Measurements from ENCODE around the gene SOX6.

Gene SOX6

DNA sequence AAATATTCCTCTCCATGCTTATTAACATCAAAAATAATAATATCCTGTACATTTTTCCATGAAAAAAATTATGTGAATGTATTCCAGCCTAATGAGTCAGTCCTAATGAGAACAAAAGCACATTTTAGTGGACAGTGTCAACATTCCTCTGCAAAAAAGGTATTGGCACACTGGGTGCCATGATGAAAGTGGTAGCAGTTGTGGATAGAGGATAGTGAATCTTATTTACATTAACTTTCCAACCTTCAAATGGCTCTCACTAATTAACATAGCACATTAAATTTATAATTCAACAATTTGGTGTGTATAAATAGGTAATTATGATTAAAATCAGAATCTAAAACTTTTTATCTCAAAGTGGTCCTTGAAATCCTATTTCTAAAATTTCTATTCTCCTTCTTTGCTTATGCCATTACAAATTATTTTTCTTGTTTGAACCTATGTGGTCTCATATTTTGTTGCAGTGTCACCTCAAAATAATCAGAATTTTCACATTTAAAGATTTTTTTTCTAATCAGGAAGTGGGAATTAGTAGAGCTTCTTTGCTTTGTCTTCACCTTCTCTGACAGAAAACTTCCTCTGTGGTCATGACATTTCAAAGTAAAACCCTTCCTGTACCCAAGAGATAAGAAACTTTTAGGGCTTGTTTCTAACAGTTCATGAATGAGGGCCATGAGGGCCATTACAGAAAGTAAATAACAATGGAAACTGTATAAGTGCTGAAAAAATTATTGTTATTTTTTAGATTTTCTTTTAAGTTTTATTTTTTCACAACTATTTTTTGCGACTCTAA, 18.7 kb downstream of the SOX6 start:
- no peak overlapping the region for H3K9ac ChIP-seq (ENCODE audit: low read depth, low read length, poor library complexity, severe bottlenecking)

DNA sequence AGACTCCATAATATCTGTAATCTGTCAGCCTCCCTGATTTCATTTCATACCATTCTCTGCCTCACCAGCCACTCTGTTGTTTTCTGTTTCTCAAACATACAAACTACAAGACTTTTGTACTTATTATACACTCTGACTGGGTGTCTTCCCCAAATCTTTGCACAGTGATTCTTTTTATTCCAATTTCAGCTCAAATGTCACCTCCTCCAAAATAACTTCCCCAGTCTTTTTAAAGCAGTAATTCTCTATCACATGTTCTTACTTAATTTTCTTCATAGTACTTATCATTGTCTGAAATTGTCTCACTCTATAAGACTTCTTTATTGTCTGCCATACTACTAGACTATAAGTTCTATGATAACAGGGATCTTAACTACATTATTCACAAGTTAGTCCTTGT, 19.6 kb downstream of the SOX6 start:
- Histone ChIP-seq H4K20me1 (ENCODE audit: insufficient read depth, low read length, poor library complexity, severe bottlenecking) (no peaks in the 10 kb centered on the region), H3K4me2 (ENCODE audit: low read depth, low read length, poor library complexity, severe bottlenecking) (no peak overlapping the region), H3K9ac (ENCODE audit: low read depth, low read length, poor library complexity, severe bottlenecking) (no peak overlapping the region), H3K4me1 (ENCODE audit: insufficient read depth, low read length, poor library complexity, severe bottlenecking) (peaks cover 25% of the 10 kb centered on the region), H3F3A (ENCODE audit: low read depth) (no peaks in the 10 kb centered on the region), H3K9me3 (ENCODE audit: insufficient read depth, low read depth, low read length) (no peaks in the 10 kb centered on the region), H2AFZ (ENCODE audit: low read length) (no peak overlapping the region), H3K9me2 (replicated peaks; ENCODE audit: low read depth, low read length) (no peaks in the 10 kb centered on the region), H3K36me3 (ENCODE audit: insufficient read depth, low read length) (no peaks in the 10 kb centered on the region), H3K27me3 (ENCODE audit: insufficient read depth, low read length, poor library complexity, severe bottlenecking) (no peaks in the 10 kb centered on the region), H3K79me2 (ENCODE audit: insufficient read depth, low read length) (no peaks in the 10 kb centered on the region), H3K4me3 (ENCODE audit: low read length, poor library complexity, severe bottlenecking) (no peak overlapping the region)
- TF ChIP-seq, protein P1, sequence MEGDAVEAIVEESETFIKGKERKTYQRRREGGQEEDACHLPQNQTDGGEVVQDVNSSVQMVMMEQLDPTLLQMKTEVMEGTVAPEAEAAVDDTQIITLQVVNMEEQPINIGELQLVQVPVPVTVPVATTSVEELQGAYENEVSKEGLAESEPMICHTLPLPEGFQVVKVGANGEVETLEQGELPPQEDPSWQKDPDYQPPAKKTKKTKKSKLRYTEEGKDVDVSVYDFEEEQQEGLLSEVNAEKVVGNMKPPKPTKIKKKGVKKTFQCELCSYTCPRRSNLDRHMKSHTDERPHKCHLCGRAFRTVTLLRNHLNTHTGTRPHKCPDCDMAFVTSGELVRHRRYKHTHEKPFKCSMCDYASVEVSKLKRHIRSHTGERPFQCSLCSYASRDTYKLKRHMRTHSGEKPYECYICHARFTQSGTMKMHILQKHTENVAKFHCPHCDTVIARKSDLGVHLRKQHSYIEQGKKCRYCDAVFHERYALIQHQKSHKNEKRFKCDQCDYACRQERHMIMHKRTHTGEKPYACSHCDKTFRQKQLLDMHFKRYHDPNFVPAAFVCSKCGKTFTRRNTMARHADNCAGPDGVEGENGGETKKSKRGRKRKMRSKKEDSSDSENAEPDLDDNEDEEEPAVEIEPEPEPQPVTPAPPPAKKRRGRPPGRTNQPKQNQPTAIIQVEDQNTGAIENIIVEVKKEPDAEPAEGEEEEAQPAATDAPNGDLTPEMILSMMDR (conservative IDR thresholded peaks at IDR 0.05; ENCODE audit: low read length): no peak
- TF ChIP-seq EZH2phosphoT487 (IDR thresholded peaks at IDR 0.05; ENCODE audit: borderline replicate concordance): no peak

More for the DNA sequence above, 18.7 kb downstream of the SOX6 start:
- Histone ChIP-seq H3K4me2 (ENCODE audit: low read depth, low read length, poor library complexity, severe bottlenecking) (peak overlapping the region; percentile 73), H3K79me2 (ENCODE audit: insufficient read depth, low read length) (no peaks in the 10 kb centered on the region), H3K9me3 (ENCODE audit: insufficient read depth, low read depth, low read length) (no peaks in the 10 kb centered on the region), H4K20me1 (ENCODE audit: insufficient read depth, low read length, poor library complexity, severe bottlenecking) (no peaks in the 10 kb centered on the region), H3K4me3 (ENCODE audit: low read length, poor library complexity, severe bottlenecking) (peak overlapping the region; percentile 59), H3K9me2 (replicated peaks; ENCODE audit: low read depth, low read length) (no peaks in the 10 kb centered on the region), H3K36me3 (ENCODE audit: insufficient read depth, low read length) (no peaks in the 10 kb centered on the region), H3K4me1 (ENCODE audit: insufficient read depth, low read length, poor library complexity, severe bottlenecking) (peaks cover 25% of the 10 kb centered on the region), H2AFZ (ENCODE audit: low read length) (no peak overlapping the region), H3K27me3 (ENCODE audit: insufficient read depth, low read length, poor library complexity, severe bottlenecking) (no peaks in the 10 kb centered on the region), H3F3A (ENCODE audit: low read depth) (no peaks in the 10 kb centered on the region)
- TF ChIP-seq EZH2phosphoT487 (IDR thresholded peaks at IDR 0.05; ENCODE audit: borderline replicate concordance): no peak
- TF ChIP-seq, protein P1 (conservative IDR thresholded peaks at IDR 0.05; ENCODE audit: low read length): no peak

DNA sequence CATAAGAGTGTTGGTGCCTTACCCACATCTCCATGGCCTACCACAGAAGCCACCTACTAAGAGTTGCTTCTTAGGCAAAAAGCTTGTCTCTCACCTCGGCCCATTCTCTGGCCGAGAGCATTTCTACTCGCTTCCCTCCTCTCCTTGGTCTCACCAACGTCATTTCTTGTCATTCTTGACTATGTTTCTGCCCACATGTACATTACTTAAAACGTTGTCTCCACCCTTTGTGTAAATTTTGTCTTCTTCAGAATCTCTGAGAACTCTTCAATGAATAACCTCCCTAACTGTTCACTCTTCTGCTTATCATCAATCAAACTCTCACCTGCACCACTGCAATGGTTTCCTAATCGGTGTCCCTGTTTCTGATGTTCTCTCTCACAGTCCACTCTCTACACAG, 20.1 kb downstream of the SOX6 start:
- no peaks in the 10 kb centered on the region for H3K79me2 ChIP-seq (ENCODE audit: insufficient read depth, low read length)
- H3K4me2 ChIP-seq (ENCODE audit: low read depth, low read length, poor library complexity, severe bottlenecking): no peak overlapping the region
- no peaks in the 10 kb centered on the region for H3F3A ChIP-seq (ENCODE audit: low read depth)
- H3K27me3 ChIP-seq (ENCODE audit: insufficient read depth, low read length, poor library complexity, severe bottlenecking): no peaks in the 10 kb centered on the region
- TF ChIP-seq EZH2phosphoT487 (IDR thresholded peaks at IDR 0.05; ENCODE audit: borderline replicate concordance): no peak
- TF ChIP-seq, protein P1 (conservative IDR thresholded peaks at IDR 0.05; ENCODE audit: low read length): no peak
- no peaks in the 10 kb centered on the region for H4K20me1 ChIP-seq (ENCODE audit: insufficient read depth, low read length, poor library complexity, severe bottlenecking)
- H3K4me1 ChIP-seq (ENCODE audit: insufficient read depth, low read length, poor library complexity, severe bottlenecking): peaks cover 25% of the 10 kb centered on the region
- no peaks in the 10 kb centered on the region for H3K9me3 ChIP-seq (ENCODE audit: insufficient read depth, low read depth, low read length)
- H3K9ac ChIP-seq (ENCODE audit: low read depth, low read length, poor library complexity, severe bottlenecking): no peak overlapping the region
- no peaks in the 10 kb centered on the region for H3K9me2 ChIP-seq (replicated peaks; ENCODE audit: low read depth, low read length)
- no peaks in the 10 kb centered on the region for H3K36me3 ChIP-seq (ENCODE audit: insufficient read depth, low read length)
- H2AFZ ChIP-seq (ENCODE audit: low read length): no peak overlapping the region
- H3K4me3 ChIP-seq (ENCODE audit: low read length, poor library complexity, severe bottlenecking): no peak overlapping the region

Measured in Loucy (cell line).